ENCODE data around the gene SELP.

Gene SELP

DNA sequence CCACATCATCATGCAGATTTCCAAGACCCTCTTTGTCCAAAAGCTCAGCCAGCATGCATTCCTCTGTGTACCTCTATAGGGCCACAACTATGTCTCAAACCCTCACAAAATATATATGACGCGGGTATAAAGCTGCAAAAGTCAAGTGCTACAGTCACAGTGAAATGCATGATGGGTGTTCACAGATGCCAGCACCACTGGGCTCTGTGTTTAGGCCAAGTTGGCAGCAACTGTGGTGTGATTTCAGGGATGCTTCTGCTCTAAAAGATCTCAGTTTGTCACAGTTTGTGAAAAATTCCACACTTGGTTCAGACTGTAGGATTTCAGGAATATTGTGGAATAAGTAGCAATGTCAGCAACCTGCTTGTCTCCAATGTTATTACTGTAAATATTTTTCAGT lies 23.9 kb upstream of the SELP start:
- H3K79me2 ChIP-seq (ENCODE audit: insufficient read depth, low read length), result no peaks in the 10 kb centered on the region
- no peak overlapping the region for H3K27ac ChIP-seq (ENCODE audit: low read depth, low read length)
- H3K4me3 ChIP-seq (ENCODE audit: insufficient read depth, low read length, poor library complexity, severe bottlenecking), result no peak overlapping the region
- H3K4me2 ChIP-seq (ENCODE audit: low read depth, low read length, poor library complexity, severe bottlenecking), result no peak overlapping the region
- no peaks in the 10 kb centered on the region for H4K20me1 ChIP-seq (ENCODE audit: low read depth, low read length)
- no peak overlapping the region for H2AFZ ChIP-seq (ENCODE audit: low read depth, low read length, severe bottlenecking)
- no peaks in the 10 kb centered on the region for H3K9me3 ChIP-seq (ENCODE audit: insufficient read depth, low read length)
- no peak overlapping the region for H3K9ac ChIP-seq (ENCODE audit: low read length)
- TF ChIP-seq EZH2phosphoT487 (conservative IDR thresholded peaks at IDR 0.05; ENCODE audit: low read length), result no peak
- TF ChIP-seq, protein P1, sequence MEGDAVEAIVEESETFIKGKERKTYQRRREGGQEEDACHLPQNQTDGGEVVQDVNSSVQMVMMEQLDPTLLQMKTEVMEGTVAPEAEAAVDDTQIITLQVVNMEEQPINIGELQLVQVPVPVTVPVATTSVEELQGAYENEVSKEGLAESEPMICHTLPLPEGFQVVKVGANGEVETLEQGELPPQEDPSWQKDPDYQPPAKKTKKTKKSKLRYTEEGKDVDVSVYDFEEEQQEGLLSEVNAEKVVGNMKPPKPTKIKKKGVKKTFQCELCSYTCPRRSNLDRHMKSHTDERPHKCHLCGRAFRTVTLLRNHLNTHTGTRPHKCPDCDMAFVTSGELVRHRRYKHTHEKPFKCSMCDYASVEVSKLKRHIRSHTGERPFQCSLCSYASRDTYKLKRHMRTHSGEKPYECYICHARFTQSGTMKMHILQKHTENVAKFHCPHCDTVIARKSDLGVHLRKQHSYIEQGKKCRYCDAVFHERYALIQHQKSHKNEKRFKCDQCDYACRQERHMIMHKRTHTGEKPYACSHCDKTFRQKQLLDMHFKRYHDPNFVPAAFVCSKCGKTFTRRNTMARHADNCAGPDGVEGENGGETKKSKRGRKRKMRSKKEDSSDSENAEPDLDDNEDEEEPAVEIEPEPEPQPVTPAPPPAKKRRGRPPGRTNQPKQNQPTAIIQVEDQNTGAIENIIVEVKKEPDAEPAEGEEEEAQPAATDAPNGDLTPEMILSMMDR (IDR thresholded peaks at IDR 0.05; ENCODE audit: insufficient read depth, low read length, poor library complexity, severe bottlenecking), result no peak
- H3K9me2 ChIP-seq (replicated peaks; ENCODE audit: insufficient read depth, low read length), result no peaks in the 10 kb centered on the region
- no peaks in the 10 kb centered on the region for H3K36me3 ChIP-seq (ENCODE audit: low read length)
- no peaks in the 10 kb centered on the region for H3F3A ChIP-seq (ENCODE audit: insufficient read depth)
- no peaks in the 10 kb centered on the region for H3K27me3 ChIP-seq (ENCODE audit: low read length)

DNA sequence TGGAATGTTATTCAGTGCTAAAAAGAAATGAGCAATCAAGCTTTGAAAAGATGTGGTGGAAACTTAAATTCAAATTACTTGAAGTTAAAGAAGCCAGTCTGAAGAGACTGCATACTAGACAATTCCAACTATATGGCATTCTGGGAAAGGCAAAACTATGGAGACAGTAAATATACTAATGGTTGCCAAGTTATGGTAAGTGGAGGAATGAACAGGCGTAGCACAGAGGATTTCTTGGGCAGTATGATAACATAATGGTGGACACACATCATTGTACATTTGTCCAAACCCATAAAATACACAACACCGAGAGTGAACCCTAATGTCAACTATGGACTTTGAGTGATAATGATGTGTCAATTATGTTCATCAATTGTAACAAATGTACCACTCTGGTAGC lies 21.1 kb upstream of the SELP start:
- H3K27ac ChIP-seq (ENCODE audit: low read depth, low read length), result no peak overlapping the region
- H3K4me3 ChIP-seq (ENCODE audit: insufficient read depth, low read length, poor library complexity, severe bottlenecking), result no peak overlapping the region
- H3F3A ChIP-seq (ENCODE audit: insufficient read depth), result no peaks in the 10 kb centered on the region
- no peak overlapping the region for H3K9ac ChIP-seq (ENCODE audit: low read length)
- no peak overlapping the region for H3K4me2 ChIP-seq (ENCODE audit: low read depth, low read length, poor library complexity, severe bottlenecking)
- no peaks in the 10 kb centered on the region for H4K20me1 ChIP-seq (ENCODE audit: low read depth, low read length)
- H3K9me3 ChIP-seq (ENCODE audit: insufficient read depth, low read length), result no peaks in the 10 kb centered on the region
- H3K36me3 ChIP-seq (ENCODE audit: low read length), result no peaks in the 10 kb centered on the region
- no peak overlapping the region for H2AFZ ChIP-seq (ENCODE audit: low read depth, low read length, severe bottlenecking)
- no peaks in the 10 kb centered on the region for H3K79me2 ChIP-seq (ENCODE audit: insufficient read depth, low read length)
- no peak for TF ChIP-seq EZH2phosphoT487 (conservative IDR thresholded peaks at IDR 0.05; ENCODE audit: low read length)
- TF ChIP-seq, protein P1 (IDR thresholded peaks at IDR 0.05; ENCODE audit: insufficient read depth, low read length, poor library complexity, severe bottlenecking), result no peak
- no peaks in the 10 kb centered on the region for H3K9me2 ChIP-seq (replicated peaks; ENCODE audit: insufficient read depth, low read length)
- no peaks in the 10 kb centered on the region for H3K27me3 ChIP-seq (ENCODE audit: low read length)

DNA sequence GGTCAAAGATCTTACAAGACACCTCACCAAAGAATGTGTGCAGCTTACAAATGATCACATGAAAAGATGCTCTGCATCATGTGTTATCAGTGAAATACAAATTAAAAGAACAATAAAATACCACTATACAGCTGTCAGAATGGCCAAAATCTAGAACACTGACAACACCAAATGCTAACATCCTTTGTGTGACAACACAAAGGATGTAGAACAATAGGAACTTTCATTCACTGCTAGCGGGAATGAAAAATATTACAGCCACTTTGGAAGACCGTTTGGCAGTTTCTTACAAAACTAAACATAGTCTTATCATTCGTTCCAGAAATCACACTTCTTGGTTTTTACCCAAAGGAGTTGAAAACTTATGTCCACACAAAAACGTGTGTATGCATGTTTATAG lies 20.6 kb upstream of the SELP start:
- TF ChIP-seq, protein P1 (IDR thresholded peaks at IDR 0.05; ENCODE audit: insufficient read depth, low read length, poor library complexity, severe bottlenecking), result no peak
- TF ChIP-seq EZH2phosphoT487 (conservative IDR thresholded peaks at IDR 0.05; ENCODE audit: low read length), result no peak
- Histone ChIP-seq H3F3A (ENCODE audit: insufficient read depth) (no peaks in the 10 kb centered on the region), H4K20me1 (ENCODE audit: low read depth, low read length) (no peaks in the 10 kb centered on the region), H3K4me2 (ENCODE audit: low read depth, low read length, poor library complexity, severe bottlenecking) (no peak overlapping the region), H3K9me3 (ENCODE audit: insufficient read depth, low read length) (no peaks in the 10 kb centered on the region), H3K9me2 (replicated peaks; ENCODE audit: insufficient read depth, low read length) (no peaks in the 10 kb centered on the region), H2AFZ (ENCODE audit: low read depth, low read length, severe bottlenecking) (no peak overlapping the region), H3K79me2 (ENCODE audit: insufficient read depth, low read length) (no peaks in the 10 kb centered on the region), H3K4me3 (ENCODE audit: insufficient read depth, low read length, poor library complexity, severe bottlenecking) (no peak overlapping the region), H3K27ac (ENCODE audit: low read depth, low read length) (no peak overlapping the region), H3K27me3 (ENCODE audit: low read length) (no peaks in the 10 kb centered on the region), H3K9ac (ENCODE audit: low read length) (no peak overlapping the region), H3K36me3 (ENCODE audit: low read length) (no peaks in the 10 kb centered on the region)

Measured in SU-DHL-6 (cell line).